ENCODE results near the gene GPR22.

Gene GPR22

GRCh38 chr7:107480932-107481331, 11.1 kb downstream of the GPR22 start:
- Histone ChIP-seq H3K4me3 (ENCODE audit: low read length) (no peak overlapping the region), H3K4me1 (ENCODE audit: control insufficient read depth, insufficient read depth, low read length) (no peaks in the 10 kb centered on the region), H3K9me3 (replicated peaks; ENCODE audit: low read length) (no peaks in the 10 kb centered on the region), H3K9ac (ENCODE audit: low read depth, low read length) (no peak overlapping the region), H3K4me2 (ENCODE audit: low read length) (no peak overlapping the region), H3K27me3 (ENCODE audit: control insufficient read depth, insufficient read depth, low read length) (no peaks in the 10 kb centered on the region), H3K36me3 (ENCODE audit: insufficient read depth, low read length) (no peaks in the 10 kb centered on the region)

- Histone ChIP-seq H3K9ac (ENCODE audit: low read depth, low read length) (no peak overlapping the region), H3K9me3 (replicated peaks; ENCODE audit: low read length) (no peaks in the 10 kb centered on the region), H3K27me3 (ENCODE audit: control insufficient read depth, insufficient read depth, low read length) (no peaks in the 10 kb centered on the region), H3K4me1 (ENCODE audit: control insufficient read depth, insufficient read depth, low read length) (no peaks in the 10 kb centered on the region), H3K36me3 (ENCODE audit: insufficient read depth, low read length) (no peaks in the 10 kb centered on the region), H3K4me3 (ENCODE audit: low read length) (no peak overlapping the region), H3K4me2 (ENCODE audit: low read length) (no peak overlapping the region)
Observed at GRCh38 chr7:107482571-107482970, 12.7 kb downstream of the GPR22 start.

- H3K9me3 ChIP-seq (replicated peaks; ENCODE audit: low read length): no peaks in the 10 kb centered on the region
- no peak overlapping the region for H3K4me3 ChIP-seq (ENCODE audit: low read length)
- no peaks in the 10 kb centered on the region for H3K27me3 ChIP-seq (ENCODE audit: control insufficient read depth, insufficient read depth, low read length)
- no peak overlapping the region for H3K4me2 ChIP-seq (ENCODE audit: low read length)
- no peak overlapping the region for H3K9ac ChIP-seq (ENCODE audit: low read depth, low read length)
- no peaks in the 10 kb centered on the region for H3K36me3 ChIP-seq (ENCODE audit: insufficient read depth, low read length)
- no peaks in the 10 kb centered on the region for H3K4me1 ChIP-seq (ENCODE audit: control insufficient read depth, insufficient read depth, low read length)
Observed at GRCh38 chr7:107486041-107486440, 16.2 kb downstream of the GPR22 start.

- Histone ChIP-seq H3K4me1 (ENCODE audit: control insufficient read depth, insufficient read depth, low read length) (no peaks in the 10 kb centered on the region), H3K4me2 (ENCODE audit: low read length) (no peak overlapping the region), H3K4me3 (ENCODE audit: low read length) (no peak overlapping the region), H3K36me3 (ENCODE audit: insufficient read depth, low read length) (no peaks in the 10 kb centered on the region), H3K9me3 (replicated peaks; ENCODE audit: low read length) (no peaks in the 10 kb centered on the region), H3K9ac (ENCODE audit: low read depth, low read length) (no peak overlapping the region), H3K27me3 (ENCODE audit: control insufficient read depth, insufficient read depth, low read length) (no peaks in the 10 kb centered on the region)
Observed at GRCh38 chr7:107492875-107493274, 23.0 kb downstream of the GPR22 start.

GRCh38 chr7:107494315-107494751, 24.5 kb downstream of the GPR22 start:
- Histone ChIP-seq H3K27me3 (ENCODE audit: control insufficient read depth, insufficient read depth, low read length) (no peaks in the 10 kb centered on the region), H3K4me3 (ENCODE audit: low read length) (no peak overlapping the region), H3K9ac (ENCODE audit: low read depth, low read length) (no peak overlapping the region), H3K36me3 (ENCODE audit: insufficient read depth, low read length) (no peaks in the 10 kb centered on the region), H3K4me1 (ENCODE audit: control insufficient read depth, insufficient read depth, low read length) (no peaks in the 10 kb centered on the region), H3K4me2 (ENCODE audit: low read length) (no peak overlapping the region), H3K9me3 (replicated peaks; ENCODE audit: low read length) (no peaks in the 10 kb centered on the region)

GRCh38 chr7:107494884-107495283, 25.0 kb downstream of the GPR22 start:
- H3K4me3 ChIP-seq (ENCODE audit: low read length): no peak overlapping the region
- H3K27me3 ChIP-seq (ENCODE audit: control insufficient read depth, insufficient read depth, low read length): no peaks in the 10 kb centered on the region
- no peak overlapping the region for H3K9ac ChIP-seq (ENCODE audit: low read depth, low read length)
- no peaks in the 10 kb centered on the region for H3K36me3 ChIP-seq (ENCODE audit: insufficient read depth, low read length)
- H3K4me1 ChIP-seq (ENCODE audit: control insufficient read depth, insufficient read depth, low read length): no peaks in the 10 kb centered on the region
- no peak overlapping the region for H3K4me2 ChIP-seq (ENCODE audit: low read length)
- H3K9me3 ChIP-seq (replicated peaks; ENCODE audit: low read length): no peaks in the 10 kb centered on the region

GRCh38 chr7:107495516-107495915, 25.7 kb downstream of the GPR22 start:
- Histone ChIP-seq H3K4me3 (ENCODE audit: low read length) (no peak overlapping the region), H3K36me3 (ENCODE audit: insufficient read depth, low read length) (no peaks in the 10 kb centered on the region), H3K4me1 (ENCODE audit: control insufficient read depth, insufficient read depth, low read length) (no peaks in the 10 kb centered on the region), H3K27me3 (ENCODE audit: control insufficient read depth, insufficient read depth, low read length) (no peaks in the 10 kb centered on the region), H3K9me3 (replicated peaks; ENCODE audit: low read length) (no peaks in the 10 kb centered on the region), H3K9ac (ENCODE audit: low read depth, low read length) (no peak overlapping the region), H3K4me2 (ENCODE audit: low read length) (no peak overlapping the region)

GRCh38 chr7:107499731-107500130, 29.9 kb downstream of the GPR22 start:
- Histone ChIP-seq H3K4me2 (ENCODE audit: low read length) (no peak overlapping the region), H3K27me3 (ENCODE audit: control insufficient read depth, insufficient read depth, low read length) (no peaks in the 10 kb centered on the region), H3K4me3 (ENCODE audit: low read length) (no peak overlapping the region), H3K9me3 (replicated peaks; ENCODE audit: low read length) (no peaks in the 10 kb centered on the region), H3K9ac (ENCODE audit: low read depth, low read length) (no peak overlapping the region), H3K36me3 (ENCODE audit: insufficient read depth, low read length) (no peaks in the 10 kb centered on the region), H3K4me1 (ENCODE audit: control insufficient read depth, insufficient read depth, low read length) (no peaks in the 10 kb centered on the region)

GRCh38 chr7:107501593-107501992, 31.7 kb downstream of the GPR22 start:
- no peaks in the 10 kb centered on the region for H3K9me3 ChIP-seq (replicated peaks; ENCODE audit: low read length)
- H3K4me2 ChIP-seq (ENCODE audit: low read length): no peak overlapping the region
- H3K27me3 ChIP-seq (ENCODE audit: control insufficient read depth, insufficient read depth, low read length): no peaks in the 10 kb centered on the region
- no peaks in the 10 kb centered on the region for H3K36me3 ChIP-seq (ENCODE audit: insufficient read depth, low read length)
- no peak overlapping the region for H3K9ac ChIP-seq (ENCODE audit: low read depth, low read length)
- no peaks in the 10 kb centered on the region for H3K4me1 ChIP-seq (ENCODE audit: control insufficient read depth, insufficient read depth, low read length)
- H3K4me3 ChIP-seq (ENCODE audit: low read length): no peak overlapping the region

GRCh38 chr7:107502154-107502553, 32.3 kb downstream of the GPR22 start:
- H3K9me3 ChIP-seq (replicated peaks; ENCODE audit: low read length): no peaks in the 10 kb centered on the region
- no peaks in the 10 kb centered on the region for H3K4me1 ChIP-seq (ENCODE audit: control insufficient read depth, insufficient read depth, low read length)
- H3K4me3 ChIP-seq (ENCODE audit: low read length): no peak overlapping the region
- no peak overlapping the region for H3K9ac ChIP-seq (ENCODE audit: low read depth, low read length)
- no peaks in the 10 kb centered on the region for H3K27me3 ChIP-seq (ENCODE audit: control insufficient read depth, insufficient read depth, low read length)
- H3K4me2 ChIP-seq (ENCODE audit: low read length): no peak overlapping the region
- no peaks in the 10 kb centered on the region for H3K36me3 ChIP-seq (ENCODE audit: insufficient read depth, low read length)

- no peak overlapping the region for H3K4me2 ChIP-seq (ENCODE audit: low read length)
- H3K4me3 ChIP-seq (ENCODE audit: low read length): no peak overlapping the region
- no peaks in the 10 kb centered on the region for H3K9me3 ChIP-seq (replicated peaks; ENCODE audit: low read length)
- no peaks in the 10 kb centered on the region for H3K4me1 ChIP-seq (ENCODE audit: control insufficient read depth, insufficient read depth, low read length)
- H3K27me3 ChIP-seq (ENCODE audit: control insufficient read depth, insufficient read depth, low read length): no peaks in the 10 kb centered on the region
- no peaks in the 10 kb centered on the region for H3K36me3 ChIP-seq (ENCODE audit: insufficient read depth, low read length)
- H3K9ac ChIP-seq (ENCODE audit: low read depth, low read length): no peak overlapping the region
Observed at GRCh38 chr7:107502797-107503196, 32.9 kb downstream of the GPR22 start.

- Histone ChIP-seq H3K9me3 (replicated peaks; ENCODE audit: low read length) (no peaks in the 10 kb centered on the region), H3K9ac (ENCODE audit: low read depth, low read length) (no peak overlapping the region), H3K36me3 (ENCODE audit: insufficient read depth, low read length) (no peaks in the 10 kb centered on the region), H3K4me1 (ENCODE audit: control insufficient read depth, insufficient read depth, low read length) (no peaks in the 10 kb centered on the region), H3K4me3 (ENCODE audit: low read length) (no peak overlapping the region), H3K4me2 (ENCODE audit: low read length) (no peak overlapping the region), H3K27me3 (ENCODE audit: control insufficient read depth, insufficient read depth, low read length) (no peaks in the 10 kb centered on the region)
Observed at GRCh38 chr7:107503687-107504086, 33.8 kb downstream of the GPR22 start.
